Measurements from ENCODE around the gene ZSWIM3. TPM values are rescaled to one million over a fixed set of nuclear protein-coding genes. Genes with fewer than 3 reads are reported as not detected.
A peak's percentile ranks its signal among the peaks of the same experiment; 100 is the strongest.

Gene ZSWIM3
- total RNA-seq, 2 experiments from 2014 or later = 4.2 to 4.8 TPM

DNA sequence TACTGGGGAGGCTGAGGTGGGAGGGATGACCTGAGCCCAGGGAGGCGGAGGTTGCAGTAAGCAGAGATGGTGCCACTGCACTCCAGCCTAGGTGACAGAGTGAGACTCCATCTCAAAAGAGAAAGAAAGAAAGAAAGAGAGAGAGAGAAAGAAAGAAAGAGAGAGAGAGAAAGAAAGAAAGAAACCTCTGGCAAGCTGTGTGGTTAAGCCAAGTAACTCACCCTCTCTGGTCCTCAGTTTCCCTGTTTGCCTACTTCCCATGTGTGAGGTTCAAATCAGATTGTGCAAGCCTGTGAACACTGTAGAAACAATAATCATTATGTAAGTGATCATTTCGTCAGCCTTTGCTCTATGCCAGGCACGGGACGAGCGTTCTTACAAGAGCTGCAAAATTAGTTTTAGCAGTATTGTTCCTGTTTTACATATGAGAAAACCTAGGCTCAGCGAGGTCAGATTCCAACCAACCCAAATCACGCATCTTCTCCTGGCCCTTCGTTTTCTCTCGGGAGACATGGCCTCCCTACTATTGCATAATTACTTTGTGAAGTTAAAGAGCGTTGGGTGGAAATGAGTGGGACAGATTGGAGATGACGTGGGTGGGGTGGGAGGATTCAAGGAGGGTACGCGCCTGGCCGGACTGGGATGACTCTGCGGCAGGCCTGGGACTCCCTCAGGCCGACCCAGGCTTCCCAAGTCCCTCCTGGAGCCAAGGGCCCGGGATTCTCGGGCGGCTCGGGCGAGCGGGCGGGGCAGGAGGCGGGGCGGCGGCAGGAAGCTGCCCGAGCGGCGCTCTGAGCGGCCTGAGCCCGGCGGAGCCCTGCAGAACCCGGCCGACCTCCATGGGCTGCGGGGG, 24.2 kb upstream of the ZSWIM3 start, which contains the start of gene SNX21:
Gene SNX21, plus strand, starts transcription at position 770 of the 853 bp plus-strand sequence. CDS start 121 bp downstream, outside the sequence.
- DNase-seq = peak; percentile 59
- peaks cover 3% of the 10 kb centered on the region for H3K27me3 Mint-ChIP-seq
- H3K4me3 Mint-ChIP-seq = peak within 1 kb of the TSS; percentile 69

DNA sequence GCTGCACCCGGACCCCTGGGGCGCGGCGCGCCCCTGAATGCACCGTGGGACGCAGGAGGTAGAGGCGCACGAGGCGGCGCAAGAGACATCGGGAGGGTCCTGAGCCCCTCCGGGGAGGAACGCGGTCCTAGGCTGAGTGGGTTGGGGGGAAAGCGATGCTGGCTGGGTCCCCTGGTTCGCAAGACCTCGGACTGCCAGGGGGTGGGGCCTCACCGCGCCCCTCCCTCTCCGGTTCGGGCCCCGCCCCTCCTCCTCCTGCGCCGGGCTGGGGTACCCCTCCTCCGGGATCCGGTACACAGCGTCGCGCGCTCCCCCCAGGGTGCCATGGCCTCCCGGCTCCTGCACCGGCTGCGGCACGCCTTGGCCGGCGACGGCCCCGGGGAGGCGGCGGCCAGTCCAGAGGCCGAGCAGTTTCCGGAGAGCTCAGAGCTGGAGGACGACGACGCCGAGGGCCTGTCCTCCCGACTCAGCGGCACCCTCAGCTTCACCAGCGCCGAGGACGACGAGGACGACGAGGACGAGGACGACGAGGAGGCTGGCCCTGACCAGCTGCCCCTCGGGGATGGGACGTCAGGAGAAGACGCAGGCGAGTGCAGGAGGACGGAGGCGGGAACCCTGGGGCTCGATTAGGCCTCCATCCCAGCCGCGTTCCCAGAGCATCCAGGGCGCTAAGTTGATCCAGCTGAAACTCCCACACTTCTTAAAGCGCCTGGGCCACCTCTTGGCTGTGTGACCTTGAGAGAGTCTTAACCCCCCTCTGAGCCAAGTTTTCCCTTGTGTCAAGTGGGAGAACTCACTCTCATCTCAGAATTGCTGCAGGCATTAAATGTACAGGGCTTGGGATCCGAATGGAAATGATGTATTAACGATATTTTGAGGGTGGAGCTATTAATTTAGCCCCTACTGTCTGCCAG, 23.3 kb upstream of the ZSWIM3 start:
- Mint-ChIP-seq H3K9me3 (ENCODE audit: low read depth) (no peaks in the 10 kb centered on the region), H3K36me3 (ENCODE audit: low read depth) (no peaks in the 10 kb centered on the region), H3K27me3 (no peaks in the 10 kb centered on the region), H3K4me1 (peaks cover 9% of the 10 kb centered on the region), H3K4me3 (peak overlapping the region; percentile 69), H3K27ac (no peak overlapping the region)
- CTCF ChIA-PET = interaction anchor here (0.6 to 2.1 kb wide), 2 partner anchors 35 to 271 kb away, joined by 3 to 8 read pairs; no protein-coding TSS in a partner anchor
- DNase-seq = peak; percentile 62
- intact Hi-C loops (cut with DNase I, micrococcal nuclease) = loop anchor here in 1 of 2 experiments (1.0 kb wide), 2 partner anchors 22 to 23 kb away; partner anchors contain the start of genes ACOT8, UBE2C and ZSWIM3
- POLR2A ChIA-PET = no interaction called here
- ATAC-seq = peak; percentile 81

More for the DNA sequence above, 24.2 kb upstream of the ZSWIM3 start, which contains the start of gene SNX21:
- Mint-ChIP-seq H3K36me3 (ENCODE audit: low read depth) (no peaks in the 10 kb centered on the region), H3K27ac (peak within 1 kb of the TSS; percentile 31), H3K9me3 (ENCODE audit: low read depth) (no peaks in the 10 kb centered on the region), H3K4me1 (peaks cover 9% of the 10 kb centered on the region)
- ATAC-seq = peak; percentile 60
- POLR2A ChIA-PET = no interaction called here
- CTCF ChIA-PET = interaction anchor here (0.6 to 2.1 kb wide), 5 partner anchors 9 to 270 kb away, joined by 3 to 8 read pairs (median 3); no protein-coding TSS in a partner anchor
- intact Hi-C loops (cut with DNase I, micrococcal nuclease) = loop anchor here in 1 of 2 experiments (1.0 kb wide), 2 partner anchors 21 to 24 kb away; partner anchors contain the start of genes ACOT8, UBE2C and ZSWIM3

DNA sequence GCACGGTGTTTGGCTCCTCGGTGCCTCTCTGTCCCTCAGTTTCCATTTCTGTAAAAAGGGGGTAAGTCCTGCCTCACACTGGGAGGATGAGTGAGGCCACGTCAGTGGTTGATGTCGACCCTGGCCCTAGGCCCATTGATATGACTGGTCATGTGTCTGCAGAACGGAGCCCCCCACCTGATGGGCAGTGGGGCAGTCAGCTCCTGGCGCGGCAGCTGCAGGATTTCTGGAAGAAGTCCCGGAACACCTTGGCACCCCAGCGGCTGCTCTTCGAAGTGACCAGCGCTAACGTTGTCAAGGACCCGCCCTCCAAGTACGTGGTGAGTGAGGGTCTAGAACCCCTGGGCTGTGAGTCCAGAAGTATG, 22.6 kb upstream of the ZSWIM3 start:
- no peak for ATAC-seq
- ChIA-PET POLR2A (no interaction called here), CTCF (interaction anchor here (2.1 kb wide), 1 partner anchor 35 kb away, joined by 8 read pairs; no protein-coding TSS in a partner anchor)

DNA sequence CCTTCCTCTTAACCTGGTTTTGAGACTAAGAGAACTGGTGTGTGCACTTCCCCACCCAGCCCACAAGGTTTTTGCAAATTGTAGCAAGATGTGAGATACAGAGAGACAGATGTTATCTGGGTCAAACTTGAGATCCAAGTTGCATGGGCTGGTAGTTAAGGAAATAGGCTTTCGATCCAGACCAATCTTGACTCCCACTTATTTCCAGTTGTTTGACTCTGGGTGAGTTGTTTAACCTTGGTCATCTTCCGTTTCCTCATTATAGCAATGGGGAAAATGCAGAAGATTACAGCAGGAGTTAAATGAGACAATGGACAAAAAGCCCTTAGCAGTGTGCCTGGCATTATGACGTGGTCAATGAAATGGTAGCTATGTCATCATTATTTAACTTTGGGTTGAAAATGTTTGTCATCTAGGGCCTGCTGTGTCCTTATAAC, 22.1 kb upstream of the ZSWIM3 start:
- peaks cover 9% of the 10 kb centered on the region for H3K4me1 Mint-ChIP-seq
- no peak overlapping the region for H3K27ac Mint-ChIP-seq
- ChIA-PET CTCF (no interaction called here), POLR2A (interaction anchor here (0.9 kb wide), 1 partner anchor 24 kb away, joined by 3 read pairs; no protein-coding TSS in a partner anchor)
- no peak overlapping the region for H3K4me3 Mint-ChIP-seq
- intact Hi-C loops (cut with DNase I, micrococcal nuclease) = no loop called here
- DNase-seq (no peak), ATAC-seq (no peak)
- no peaks in the 10 kb centered on the region for H3K9me3 Mint-ChIP-seq (ENCODE audit: low read depth)
- no peaks in the 10 kb centered on the region for H3K36me3 Mint-ChIP-seq (ENCODE audit: low read depth)
- H3K27me3 Mint-ChIP-seq = no peaks in the 10 kb centered on the region

More for the DNA sequence above, 22.6 kb upstream of the ZSWIM3 start:
- DNase-seq = no peak
- Mint-ChIP-seq H3K9me3 (ENCODE audit: low read depth) (no peaks in the 10 kb centered on the region), H3K36me3 (ENCODE audit: low read depth) (no peaks in the 10 kb centered on the region), H3K27ac (no peak overlapping the region), H3K4me3 (peak overlapping the region; percentile 69), H3K27me3 (no peaks in the 10 kb centered on the region), H3K4me1 (peaks cover 9% of the 10 kb centered on the region)
- intact Hi-C loops (cut with DNase I, micrococcal nuclease) = no loop called here

GRCh38 chr20:45835825-45836224, 21.6 kb upstream of the ZSWIM3 start:
- CTCF ChIA-PET = interaction anchor here (0.5 kb wide), 1 partner anchor 43 kb away, joined by 3 read pairs; no protein-coding TSS in a partner anchor

GRCh38 chr20:45836841-45837240, 20.6 kb upstream of the ZSWIM3 start:
- CTCF ChIA-PET = interaction anchor here (1.4 kb wide), 1 partner anchor 37 kb away, joined by 8 read pairs; no protein-coding TSS in a partner anchor
- no peak overlapping the region for H3K27ac Mint-ChIP-seq

More at GRCh38 chr20:45835825-45836224, 21.6 kb upstream of the ZSWIM3 start:
- ATAC-seq (no peak), DNase-seq (no peak)
- POLR2A ChIA-PET = interaction anchor here (0.9 kb wide), 1 partner anchor 25 kb away, joined by 3 read pairs; no protein-coding TSS in a partner anchor
- Mint-ChIP-seq H3K36me3 (ENCODE audit: low read depth) (no peaks in the 10 kb centered on the region), H3K27me3 (no peaks in the 10 kb centered on the region), H3K27ac (no peak overlapping the region), H3K9me3 (ENCODE audit: low read depth) (no peaks in the 10 kb centered on the region), H3K4me1 (peaks cover 9% of the 10 kb centered on the region), H3K4me3 (no peak overlapping the region)
- intact Hi-C loops (cut with DNase I, micrococcal nuclease) = no loop called here

GRCh38 chr20:45840700-45841198, 16.7 kb upstream of the ZSWIM3 start:
- ChIA-PET POLR2A (no interaction called here), CTCF (interaction anchor here (0.5 to 1.6 kb wide), 2 partner anchors 17 to 1592 kb away, joined by 3 to 6 read pairs; no protein-coding TSS in a partner anchor)
- no peaks in the 10 kb centered on the region for H3K4me1 Mint-ChIP-seq
- intact Hi-C loops (cut with DNase I, micrococcal nuclease) = no loop called here
- ATAC-seq = no peak
- H3K27me3 Mint-ChIP-seq = no peaks in the 10 kb centered on the region
- no peak overlapping the region for H3K4me3 Mint-ChIP-seq
- no peaks in the 10 kb centered on the region for H3K9me3 Mint-ChIP-seq (ENCODE audit: low read depth)
- no peak for DNase-seq
- H3K36me3 Mint-ChIP-seq (ENCODE audit: low read depth) = peaks cover 4% of the 10 kb centered on the region
- no peak overlapping the region for H3K27ac Mint-ChIP-seq

More at GRCh38 chr20:45836841-45837240, 20.6 kb upstream of the ZSWIM3 start:
- POLR2A ChIA-PET = no interaction called here
- peaks cover 9% of the 10 kb centered on the region for H3K4me1 Mint-ChIP-seq
- H3K27me3 Mint-ChIP-seq = no peaks in the 10 kb centered on the region
- ATAC-seq (no peak), DNase-seq (no peak)
- intact Hi-C loops (cut with DNase I, micrococcal nuclease) = loop anchor here in 1 of 2 experiments (1.0 kb wide), 1 partner anchor 491 kb away; no protein-coding TSS in a partner anchor
- no peaks in the 10 kb centered on the region for H3K36me3 Mint-ChIP-seq (ENCODE audit: low read depth)
- no peak overlapping the region for H3K4me3 Mint-ChIP-seq
- H3K9me3 Mint-ChIP-seq (ENCODE audit: low read depth) = no peaks in the 10 kb centered on the region

GRCh38 chr20:45841407-45842129, 15.8 kb upstream of the ZSWIM3 start:
- intact Hi-C loops (cut with DNase I, micrococcal nuclease) = no loop called here
- Mint-ChIP-seq H3K27me3 (no peaks in the 10 kb centered on the region), H3K4me1 (no peaks in the 10 kb centered on the region), H3K27ac (no peak overlapping the region), H3K4me3 (no peak overlapping the region), H3K36me3 (ENCODE audit: low read depth) (peaks cover 4% of the 10 kb centered on the region), H3K9me3 (ENCODE audit: low read depth) (no peaks in the 10 kb centered on the region)
- no peak for ATAC-seq
- no peak for DNase-seq
- CTCF ChIA-PET = no interaction called here
- POLR2A ChIA-PET = no interaction called here

DNA sequence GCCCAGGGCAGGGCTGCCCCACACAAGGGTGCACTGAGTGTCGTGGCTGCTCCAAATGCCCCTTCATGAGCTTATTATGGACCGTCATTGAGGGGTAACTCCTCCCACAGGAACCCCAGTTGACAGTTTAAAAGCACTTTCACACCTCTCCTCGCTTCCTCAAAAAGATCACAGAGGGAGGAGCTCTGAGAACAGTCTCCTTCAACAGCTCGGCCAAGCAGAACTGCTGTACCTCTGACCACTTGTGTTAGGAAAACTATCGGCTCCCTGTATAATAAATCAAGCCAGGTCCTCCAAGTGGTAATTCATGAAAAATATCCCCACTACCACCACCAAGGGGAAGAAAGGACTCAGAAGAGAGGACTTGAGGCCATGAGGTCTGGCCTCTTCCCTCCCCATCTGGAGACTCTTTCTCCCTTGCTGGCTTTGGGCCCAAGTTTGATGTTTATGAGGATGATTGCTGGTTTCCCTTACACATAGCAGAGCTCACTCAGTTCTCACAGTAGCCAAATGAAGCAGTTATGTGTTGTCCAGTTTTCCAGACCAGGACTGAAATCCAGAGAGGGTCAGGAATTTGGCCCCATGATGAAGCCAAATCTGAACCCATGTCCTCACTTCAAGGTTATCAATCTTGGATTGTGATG, 15.1 kb upstream of the ZSWIM3 start:
- ChIA-PET POLR2A (no interaction called here), CTCF (interaction anchor here (0.8 kb wide), 1 partner anchor 395 kb away, joined by 3 read pairs; no protein-coding TSS in a partner anchor)
- H3K27me3 Mint-ChIP-seq = no peaks in the 10 kb centered on the region
- H3K27ac Mint-ChIP-seq = no peak overlapping the region
- DNase-seq (no peak), ATAC-seq (no peak)
- no peak overlapping the region for H3K4me3 Mint-ChIP-seq
- H3K4me1 Mint-ChIP-seq = no peaks in the 10 kb centered on the region
- H3K36me3 Mint-ChIP-seq (ENCODE audit: low read depth) = peaks cover 4% of the 10 kb centered on the region
- H3K9me3 Mint-ChIP-seq (ENCODE audit: low read depth) = no peaks in the 10 kb centered on the region
- intact Hi-C loops (cut with DNase I, micrococcal nuclease) = no loop called here

DNA sequence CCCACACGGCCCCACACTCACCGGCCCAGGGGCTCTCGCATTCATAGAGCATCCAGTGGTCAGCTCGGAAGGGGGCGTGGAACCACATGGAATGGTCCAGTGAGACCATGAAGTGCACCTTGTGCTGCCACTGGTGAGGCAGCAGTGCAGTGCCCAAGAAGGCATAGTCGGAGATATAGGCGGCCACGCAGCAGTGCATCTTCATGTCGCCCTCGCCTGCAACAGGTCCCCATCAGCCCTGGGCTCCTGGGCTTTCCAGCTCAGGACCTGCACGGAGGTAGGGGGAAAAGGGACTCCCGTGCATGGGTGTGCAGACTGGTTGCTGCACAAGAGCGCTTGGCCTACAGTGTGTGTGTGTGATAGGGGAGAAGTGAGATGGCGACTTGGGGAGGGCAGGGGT, 13.9 kb upstream of the ZSWIM3 start:
- CTCF ChIA-PET = interaction anchor here (0.6 kb wide), 1 partner anchor 72 kb away, joined by 4 read pairs; no protein-coding TSS in a partner anchor

More for the DNA sequence above, 13.9 kb upstream of the ZSWIM3 start:
- H3K4me1 Mint-ChIP-seq = no peaks in the 10 kb centered on the region
- POLR2A ChIA-PET = no interaction called here
- intact Hi-C loops (cut with DNase I, micrococcal nuclease) = no loop called here
- no peak overlapping the region for H3K4me3 Mint-ChIP-seq
- no peak overlapping the region for H3K27ac Mint-ChIP-seq
- no peak for ATAC-seq
- peaks cover 9% of the 10 kb centered on the region for H3K36me3 Mint-ChIP-seq (ENCODE audit: low read depth)
- no peaks in the 10 kb centered on the region for H3K27me3 Mint-ChIP-seq
- no peaks in the 10 kb centered on the region for H3K9me3 Mint-ChIP-seq (ENCODE audit: low read depth)
- no peak for DNase-seq
